GM12873 (cell line): ENCODE measurements around the gene VASP.
A peak's percentile ranks its signal among the peaks of the same experiment; 100 is the strongest.

Experiments
- TF ChIP-seq, protein P1 (sequence below): IDR thresholded peaks from 2 replicates; pipeline ENCODE4 v1.5.1; 2012; ENCODE audit warnings: low read depth, mild to moderate bottlenecking, moderate library complexity, low read length, control low read depth; ENCODE audit not compliant: insufficient read depth; ENCODE audit errors: missing control alignments

VASP gene

DNA sequence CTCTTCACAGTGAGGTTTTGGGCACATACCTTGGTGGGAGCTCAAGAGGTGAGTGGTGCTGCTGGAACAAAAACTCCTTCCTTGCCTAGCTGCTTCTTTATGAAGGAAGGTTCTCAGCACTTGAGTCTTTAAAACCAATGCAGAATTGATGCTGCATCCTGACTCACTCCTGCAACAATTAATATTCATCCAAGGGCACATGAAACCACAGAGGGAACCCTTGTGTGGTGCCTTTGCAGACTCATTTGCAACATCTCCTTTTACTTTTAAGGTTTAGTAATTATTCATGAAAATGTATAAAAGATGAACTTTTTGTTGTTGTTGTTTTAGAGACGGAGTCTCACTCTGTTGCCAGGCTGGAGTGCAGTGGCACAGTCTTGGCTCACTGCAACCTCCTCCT lies 47.2 kb downstream of the VASP start:
- TF ChIP-seq, protein P1, sequence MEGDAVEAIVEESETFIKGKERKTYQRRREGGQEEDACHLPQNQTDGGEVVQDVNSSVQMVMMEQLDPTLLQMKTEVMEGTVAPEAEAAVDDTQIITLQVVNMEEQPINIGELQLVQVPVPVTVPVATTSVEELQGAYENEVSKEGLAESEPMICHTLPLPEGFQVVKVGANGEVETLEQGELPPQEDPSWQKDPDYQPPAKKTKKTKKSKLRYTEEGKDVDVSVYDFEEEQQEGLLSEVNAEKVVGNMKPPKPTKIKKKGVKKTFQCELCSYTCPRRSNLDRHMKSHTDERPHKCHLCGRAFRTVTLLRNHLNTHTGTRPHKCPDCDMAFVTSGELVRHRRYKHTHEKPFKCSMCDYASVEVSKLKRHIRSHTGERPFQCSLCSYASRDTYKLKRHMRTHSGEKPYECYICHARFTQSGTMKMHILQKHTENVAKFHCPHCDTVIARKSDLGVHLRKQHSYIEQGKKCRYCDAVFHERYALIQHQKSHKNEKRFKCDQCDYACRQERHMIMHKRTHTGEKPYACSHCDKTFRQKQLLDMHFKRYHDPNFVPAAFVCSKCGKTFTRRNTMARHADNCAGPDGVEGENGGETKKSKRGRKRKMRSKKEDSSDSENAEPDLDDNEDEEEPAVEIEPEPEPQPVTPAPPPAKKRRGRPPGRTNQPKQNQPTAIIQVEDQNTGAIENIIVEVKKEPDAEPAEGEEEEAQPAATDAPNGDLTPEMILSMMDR, result no peak

DNA sequence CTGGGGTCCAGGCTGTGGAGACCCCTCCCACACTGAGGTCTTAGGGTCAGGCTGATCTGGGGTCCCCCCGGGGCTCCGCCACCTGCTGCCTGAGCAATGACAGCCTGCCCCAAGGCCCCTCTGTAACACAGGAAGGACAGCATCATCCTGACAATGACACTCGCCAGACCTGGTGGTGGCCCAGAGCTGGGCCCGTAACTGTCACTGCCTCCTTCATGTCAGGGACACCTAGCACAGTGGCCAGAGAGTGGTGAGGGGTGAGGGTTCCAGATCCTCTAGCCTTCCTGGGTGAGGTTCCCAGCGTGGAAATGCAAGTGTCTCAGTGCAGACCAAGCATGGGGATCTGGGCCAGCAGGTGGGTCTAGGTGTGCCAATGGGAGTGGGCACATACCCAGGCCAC lies 49.6 kb downstream of the VASP start:
- TF ChIP-seq, protein P1, result no peak

DNA sequence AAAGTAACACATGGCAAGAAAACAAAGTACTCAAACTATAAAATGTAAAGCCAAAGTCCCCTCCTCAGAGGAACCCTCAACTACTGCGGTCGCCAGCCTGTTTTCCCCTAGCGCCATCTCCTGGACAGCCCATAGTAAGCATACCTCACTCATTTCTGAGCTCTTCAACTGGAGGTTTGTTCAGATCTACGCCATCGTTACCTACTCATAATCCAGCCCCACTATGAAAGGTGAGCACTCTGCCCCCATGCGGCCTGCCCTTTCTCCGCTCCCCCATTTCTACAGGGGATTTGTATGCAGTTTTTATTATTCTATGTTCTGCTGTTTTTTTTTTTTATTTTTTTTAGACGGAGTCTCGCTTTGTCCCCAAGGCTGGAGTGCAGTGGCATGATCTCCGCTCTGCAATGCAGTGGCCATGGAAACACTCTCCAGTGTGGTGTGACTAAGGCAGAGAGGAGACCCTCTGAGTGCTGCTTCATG lies 51.2 kb downstream of the VASP start:
- TF ChIP-seq, protein P1, result peak; percentile 84

DNA sequence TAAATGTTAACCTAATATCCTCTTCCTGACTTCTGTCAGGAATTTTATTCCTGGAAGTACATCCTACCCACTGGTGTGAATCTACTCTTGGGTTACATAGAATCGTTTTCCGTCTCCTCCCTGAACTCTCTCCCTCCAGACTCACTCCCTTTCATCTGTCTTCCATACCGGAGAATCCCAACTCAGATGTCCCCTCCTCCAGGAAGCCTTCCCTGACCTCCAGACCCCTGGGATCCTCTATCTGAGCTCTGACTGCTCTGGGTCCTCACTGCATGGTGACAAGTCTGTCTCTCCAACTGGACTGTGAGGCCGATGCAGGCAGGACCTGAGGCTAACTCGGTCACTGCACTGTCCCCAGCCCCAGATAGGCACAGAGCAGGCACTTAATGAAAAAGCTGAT lies 52.8 kb downstream of the VASP start:
- TF ChIP-seq, protein P1, result no peak

DNA sequence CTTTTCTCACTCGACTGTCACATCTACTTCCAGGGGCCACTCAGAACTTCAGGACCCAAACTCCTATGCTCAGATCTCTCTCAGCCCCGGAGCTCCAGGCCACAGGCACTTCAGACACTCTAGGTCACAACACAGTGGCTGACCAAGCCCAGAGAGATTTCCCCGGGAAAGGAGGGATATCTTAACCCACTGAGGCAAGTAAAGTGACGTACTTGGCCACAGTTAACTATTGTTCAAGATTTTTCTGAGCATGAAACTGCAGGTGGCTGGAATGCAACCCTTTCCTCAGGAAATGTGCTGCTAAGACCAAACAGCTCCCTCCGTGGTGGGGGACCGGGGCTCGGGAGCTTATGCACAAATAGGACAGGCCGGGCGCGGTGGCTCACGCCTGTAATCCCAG lies 53.4 kb downstream of the VASP start:
- TF ChIP-seq, protein P1, result no peak

DNA sequence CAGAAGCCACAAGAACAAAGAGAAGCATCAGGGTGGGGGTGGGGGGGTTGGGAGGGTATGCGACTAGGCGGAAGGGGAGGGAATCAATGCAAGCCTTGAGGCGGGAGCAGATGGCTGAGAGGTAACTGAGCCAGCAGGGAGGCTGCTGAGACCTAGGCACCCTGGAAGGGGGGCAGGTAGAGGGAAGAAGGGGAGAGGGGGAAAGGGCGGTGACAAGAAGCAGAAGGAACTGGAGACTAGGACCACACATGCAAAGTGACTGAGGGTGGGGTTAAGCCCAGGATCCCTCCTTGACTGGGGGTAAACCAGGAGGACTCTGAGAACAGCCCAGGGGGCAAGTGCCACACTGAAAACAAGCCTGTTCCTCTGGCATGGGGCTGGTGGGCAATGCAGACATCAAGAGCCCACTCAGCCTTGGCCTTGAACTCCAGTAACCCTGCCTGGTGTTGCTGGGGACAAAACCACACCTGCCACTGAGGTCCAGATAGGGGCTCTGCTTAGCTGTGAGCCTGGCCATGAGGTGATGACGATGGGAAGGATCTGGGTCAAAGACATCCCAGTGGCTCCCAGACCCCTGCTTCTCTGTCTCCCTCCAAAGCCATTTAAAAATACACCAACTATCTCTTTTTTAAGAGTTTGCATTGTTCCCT lies 57.0 kb downstream of the VASP start:
- TF ChIP-seq, protein P1, result no peak

DNA sequence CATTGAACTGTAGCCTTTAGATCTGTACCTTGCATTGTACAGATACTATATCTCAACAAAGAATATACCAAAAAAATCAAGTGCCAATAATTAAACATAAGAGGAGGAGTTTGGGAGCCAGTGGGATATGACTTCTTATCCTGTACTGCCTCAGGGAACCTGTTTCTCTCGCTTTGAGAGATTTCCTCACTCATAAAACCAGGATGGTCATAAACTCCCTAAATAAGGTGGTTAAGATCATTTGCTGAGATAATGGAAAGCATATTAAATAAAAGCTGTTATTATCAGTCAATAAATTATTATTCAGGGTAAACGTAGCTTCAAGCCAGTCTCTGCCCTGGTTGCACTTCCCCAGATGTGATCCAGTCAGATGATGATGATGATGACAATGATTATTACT lies 60.3 kb downstream of the VASP start:
- TF ChIP-seq, protein P1, result no peak
